ENCODE measurements around the gene PIK3C2G. TPM values are rescaled to one million over a fixed set of nuclear protein-coding genes. Genes with fewer than 3 reads are reported as not detected.

The PIK3C2G gene
- total and polyA plus RNA-seq, 4 donors = 4.9 to 40.1 (median 19.4) TPM

GRCh38 chr12:18595412-18595811 is 334.1 kb downstream of the PIK3C2G start:
- Histone ChIP-seq H3K9ac (ENCODE audit: low read depth in 1 of 2, low read length in 2 of 2) (no peak overlapping the region), H3K27me3 (ENCODE audit: control insufficient read depth in 4 of 4, insufficient read depth in 4 of 4, low read length in 3 of 4) (no peaks in the 10 kb centered on the region), H3K27ac (ENCODE audit: low read depth in 1 of 2, low read length in 2 of 2) (no peak overlapping the region), H3K9me3 (ENCODE audit: control insufficient read depth in 4 of 4, low read length in 3 of 4) (no peaks in the 10 kb centered on the region), H3K4me3 (ENCODE audit: low read depth in 1 of 3, low read length in 3 of 3) (no peak overlapping the region), H3K36me3 (ENCODE audit: control insufficient read depth in 4 of 4, insufficient read depth in 3 of 4, low read depth in 1 of 4, low read length in 3 of 4) (peaks cover 0 to 8% (median 3%) of the 10 kb centered on the region in 4 donors), H3K4me1 (ENCODE audit: control insufficient read depth in 4 of 4, insufficient read depth in 4 of 4, low read length in 3 of 4) (no peaks in the 10 kb centered on the region)
- no peak for DNase-seq (ENCODE audit: low spot score)
- TF ChIP-seq FOXA1 (IDR thresholded peaks at IDR 0.05) = no peak
- TF ChIP-seq JUND (IDR thresholded peaks at IDR 0.05) = no peak
- no peak for TF ChIP-seq GABPA (IDR thresholded peaks at IDR 0.05 in 1 of 2, conservative IDR thresholded peaks at IDR 0.05 in 1 of 2)
- no peak for TF ChIP-seq HNF4G (IDR thresholded peaks at IDR 0.05)
- TF ChIP-seq HNF4A (conservative IDR thresholded peaks at IDR 0.05) = no peak
- TF ChIP-seq REST (IDR thresholded peaks at IDR 0.05) = no peak
- TF ChIP-seq NR2F2 (IDR thresholded peaks at IDR 0.05) = no peak
- no peak for TF ChIP-seq EGR1 (IDR thresholded peaks at IDR 0.05; ENCODE audit: low read depth in 2 of 2)
- TF ChIP-seq RXRA (IDR thresholded peaks at IDR 0.05) = no peak
- TF ChIP-seq FOXA2 (IDR thresholded peaks at IDR 0.05) = no peak
- TF ChIP-seq CTCF (IDR thresholded peaks at IDR 0.05; ENCODE audit: low read depth, low read length, missing input control) = no peak

- Histone ChIP-seq H3K27me3 (ENCODE audit: control insufficient read depth in 4 of 4, insufficient read depth in 4 of 4, low read length in 3 of 4) (no peaks in the 10 kb centered on the region), H3K4me1 (ENCODE audit: control insufficient read depth in 4 of 4, insufficient read depth in 4 of 4, low read length in 3 of 4) (no peaks in the 10 kb centered on the region), H3K36me3 (ENCODE audit: control insufficient read depth in 4 of 4, insufficient read depth in 3 of 4, low read depth in 1 of 4, low read length in 3 of 4) (peaks cover 0 to 4% (median 0%) of the 10 kb centered on the region in 4 donors), H3K9me3 (ENCODE audit: control insufficient read depth in 4 of 4, low read length in 3 of 4) (no peaks in the 10 kb centered on the region), H3K4me3 (ENCODE audit: low read depth in 1 of 3, low read length in 3 of 3) (no peak overlapping the region), H3K27ac (ENCODE audit: low read depth in 1 of 2, low read length in 2 of 2) (no peak overlapping the region), H3K9ac (ENCODE audit: low read depth in 1 of 2, low read length in 2 of 2) (no peak overlapping the region)
- DNase-seq (ENCODE audit: low spot score) = no peak
- TF ChIP-seq MAX (IDR thresholded peaks at IDR 0.05) = no peak
- 95% methylated on average over 7 of the region's 7 CpGs for WGBS
These were observed 340.6 kb downstream of the PIK3C2G start for GRCh38 chr12:18601962-18602361.

- H3K4me1 ChIP-seq (ENCODE audit: control insufficient read depth in 4 of 4, insufficient read depth in 4 of 4, low read length in 3 of 4) = no peaks in the 10 kb centered on the region
- H3K27me3 ChIP-seq (ENCODE audit: control insufficient read depth in 4 of 4, insufficient read depth in 4 of 4, low read length in 3 of 4) = no peaks in the 10 kb centered on the region
- no peak for TF ChIP-seq REST (IDR thresholded peaks at IDR 0.05)
- TF ChIP-seq FOXA2 (IDR thresholded peaks at IDR 0.05) = no peak
- TF ChIP-seq ATF3 (IDR thresholded peaks at IDR 0.05) = no peak
- TF ChIP-seq SP1 (IDR thresholded peaks at IDR 0.05) = no peak
- TF ChIP-seq FOXA1 (IDR thresholded peaks at IDR 0.05) = no peak
- TF ChIP-seq HNF4G (IDR thresholded peaks at IDR 0.05) = no peak
- no peak for TF ChIP-seq MAX (IDR thresholded peaks at IDR 0.05)
- TF ChIP-seq ZBTB33 (IDR thresholded peaks at IDR 0.05) = no peak
- no peak for TF ChIP-seq RXRA (IDR thresholded peaks at IDR 0.05)
- TF ChIP-seq TAF1 (conservative IDR thresholded peaks at IDR 0.05) = no peak
- H3K9me3 ChIP-seq (ENCODE audit: control insufficient read depth in 4 of 4, low read length in 3 of 4) = no peaks in the 10 kb centered on the region
- H3K4me3 ChIP-seq (ENCODE audit: low read depth in 1 of 3, low read length in 3 of 3) = no peak overlapping the region
- no peak overlapping the region for H3K9ac ChIP-seq (ENCODE audit: low read depth in 1 of 2, low read length in 2 of 2)
- DNase-seq (ENCODE audit: low spot score) = no peak
- H3K27ac ChIP-seq (ENCODE audit: low read depth in 1 of 2, low read length in 2 of 2) = no peak overlapping the region
- WGBS = 93% methylated on average over 2 of the region's 2 CpGs
- peaks cover 1 to 20% (median 10%) of the 10 kb centered on the region in 4 donors for H3K36me3 ChIP-seq (ENCODE audit: control insufficient read depth in 4 of 4, insufficient read depth in 3 of 4, low read depth in 1 of 4, low read length in 3 of 4)
These were observed 351.7 kb downstream of the PIK3C2G start for GRCh38 chr12:18612971-18613370.
